Inflammatory macrophage (primary cell): ENCODE results near the gene HDGFL1.

Experiments
- DNase-seq, 2 donors: peaks; one replicate each; pipeline ENCODE4 v3.0.0-alpha.2; 2020 to 2022
- total RNA-seq, 18 experiments: gene quantifications; one replicate each; lab custom pipeline; 2026; ENCODE audit warnings: mixed read lengths in 6 of 18, inconsistent platforms in 2 of 18; lab: John Stamatoyannopoulos, UW

The HDGFL1 gene
- 0 to 0.04 (median 0) reads per million in 18 experiments for total RNA-seq

DNA sequence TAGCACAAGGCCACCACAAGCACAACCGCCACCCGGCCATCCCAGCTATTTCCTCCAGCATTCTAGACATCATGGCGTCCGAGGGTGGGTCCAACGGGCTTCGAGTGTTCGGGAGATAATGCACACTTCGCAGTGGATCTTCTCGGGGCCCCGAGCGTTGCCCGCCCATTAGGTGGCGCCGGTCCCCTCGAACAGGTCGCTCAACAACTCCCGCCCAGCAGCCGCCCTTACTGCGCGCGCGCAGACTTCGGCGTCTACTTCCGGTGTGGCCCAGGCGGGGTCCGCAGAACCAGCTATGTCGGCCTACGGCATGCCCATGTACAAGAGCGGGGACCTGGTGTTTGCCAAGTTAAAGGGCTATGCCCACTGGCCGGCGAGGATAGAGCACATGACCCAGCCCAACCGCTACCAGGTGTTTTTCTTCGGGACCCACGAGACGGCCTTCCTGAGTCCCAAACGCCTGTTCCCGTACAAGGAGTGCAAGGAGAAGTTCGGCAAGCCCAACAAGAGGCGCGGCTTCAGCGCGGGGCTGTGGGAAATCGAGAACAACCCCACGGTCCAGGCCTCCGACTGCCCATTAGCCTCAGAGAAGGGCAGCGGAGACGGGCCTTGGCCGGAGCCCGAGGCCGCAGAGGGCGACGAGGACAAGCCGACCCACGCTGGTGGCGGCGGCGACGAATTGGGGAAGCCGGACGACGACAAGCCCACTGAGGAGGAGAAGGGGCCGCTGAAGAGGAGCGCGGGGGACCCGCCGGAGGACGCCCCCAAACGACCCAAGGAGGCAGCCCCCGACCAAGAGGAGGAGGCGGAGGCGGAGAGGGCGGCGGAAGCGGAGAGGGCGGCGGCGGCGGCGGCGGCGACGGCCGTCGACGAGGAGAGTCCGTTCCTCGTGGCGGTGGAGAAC lies at the start of gene HDGFL1:
TSS of gene HDGFL1 (plus strand) at position 286 of the 904 bp plus-strand sequence. CDS start at position 296, 10 bp downstream.
- no peak for DNase-seq

GRCh38 chr6:22521035-22521434 lies 48.3 kb upstream of the HDGFL1 start:
- no peak for DNase-seq

DNA sequence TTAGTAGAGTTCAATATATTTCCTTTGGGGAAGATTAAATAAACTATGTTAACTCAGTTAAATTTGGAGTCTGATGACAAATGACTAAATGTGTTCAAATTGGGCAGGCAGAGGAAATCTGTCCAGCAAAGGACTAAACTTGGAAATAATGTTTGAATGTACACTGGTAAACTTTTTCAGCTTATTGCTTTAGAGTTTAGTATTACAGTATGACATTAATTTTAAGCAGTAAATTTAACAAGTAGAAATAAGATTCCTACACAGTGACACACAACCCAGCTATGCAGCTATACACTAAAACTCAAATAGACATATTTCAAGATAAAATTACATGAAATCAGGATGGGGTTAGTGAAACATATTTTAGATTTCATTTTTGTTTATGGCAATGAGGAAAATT lies 42.6 kb upstream of the HDGFL1 start:
- DNase-seq: no peak

DNA sequence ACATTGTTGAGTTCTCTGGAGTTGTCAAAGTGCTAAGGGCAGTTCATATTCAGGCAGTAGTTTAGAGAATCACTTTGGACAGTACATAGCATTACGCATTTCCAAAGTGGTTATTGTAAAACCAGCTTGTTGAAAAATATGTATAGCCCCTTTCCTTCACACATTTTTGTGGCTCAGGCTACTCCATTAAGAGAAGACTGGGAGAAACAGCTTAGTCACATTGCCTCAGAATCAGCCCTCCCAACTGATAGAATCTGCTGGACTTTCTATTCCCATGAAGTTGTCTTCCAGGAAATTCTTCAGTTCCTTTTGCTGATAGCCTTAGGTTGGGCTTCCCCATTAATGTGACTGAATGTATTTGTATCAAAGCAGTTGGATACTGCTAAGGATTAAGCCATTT lies 39.5 kb upstream of the HDGFL1 start:
- DNase-seq: no peak

DNA sequence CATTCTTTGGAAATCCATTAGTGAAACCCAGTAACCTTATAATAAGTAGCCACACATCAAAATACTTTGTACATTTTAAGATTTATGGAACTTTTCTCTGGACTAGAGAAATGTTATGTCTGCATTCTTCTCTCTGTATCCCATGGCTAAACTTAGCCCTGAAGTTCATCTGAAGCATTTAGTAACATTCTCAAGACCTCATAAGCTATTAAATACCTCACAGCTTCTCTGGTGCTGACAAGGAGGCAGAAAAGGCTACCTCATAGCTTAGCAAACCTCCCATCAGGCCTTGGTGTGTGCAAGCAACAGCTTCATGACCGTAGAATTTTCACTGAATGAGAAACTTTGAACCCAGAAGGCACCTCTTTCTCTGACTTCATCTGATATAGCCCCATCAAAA lies 38.9 kb upstream of the HDGFL1 start:
- DNase-seq: no peak

- DNase-seq: no peak
Measured at GRCh38 chr6:22536122-22536521, 33.2 kb upstream of the HDGFL1 start.

GRCh38 chr6:22544476-22544875 lies 24.9 kb upstream of the HDGFL1 start:
- DNase-seq: no peak

GRCh38 chr6:22545051-22545450 lies 24.3 kb upstream of the HDGFL1 start:
- DNase-seq: no peak

GRCh38 chr6:22546236-22546635 lies 23.1 kb upstream of the HDGFL1 start:
- no peak for DNase-seq

DNA sequence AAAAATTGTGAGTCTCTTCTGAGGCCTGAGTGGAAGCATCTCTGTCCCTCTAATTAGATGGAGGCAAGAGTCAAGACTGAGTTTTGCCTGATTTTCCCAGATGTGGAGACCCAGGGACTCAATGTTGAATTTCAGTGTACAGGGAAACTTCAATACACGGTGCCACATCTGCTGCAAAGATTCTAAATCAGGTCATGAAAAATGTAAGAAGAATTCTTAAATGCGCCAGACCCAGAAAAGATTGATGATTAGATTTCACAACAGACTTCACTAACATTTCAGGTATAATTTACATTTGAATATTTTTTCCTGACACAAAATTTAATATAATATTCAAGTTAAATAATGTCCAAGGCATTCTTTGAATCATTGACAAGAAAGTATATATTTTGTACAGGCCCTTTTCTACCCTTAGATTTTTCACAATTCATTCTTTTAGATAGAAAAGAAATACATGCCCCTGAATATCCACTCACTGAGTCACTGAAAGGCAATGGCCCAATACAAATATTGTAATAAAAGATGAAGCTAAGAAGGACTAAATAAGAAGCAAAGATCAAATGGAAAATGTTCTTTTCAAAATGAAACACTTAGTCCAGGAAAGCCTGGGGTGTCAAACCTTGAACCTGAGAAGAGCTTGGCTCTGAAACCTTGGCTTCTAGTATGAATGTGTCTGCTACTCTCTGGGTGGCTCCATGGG lies 18.2 kb upstream of the HDGFL1 start:
- DNase-seq: no peak

DNA sequence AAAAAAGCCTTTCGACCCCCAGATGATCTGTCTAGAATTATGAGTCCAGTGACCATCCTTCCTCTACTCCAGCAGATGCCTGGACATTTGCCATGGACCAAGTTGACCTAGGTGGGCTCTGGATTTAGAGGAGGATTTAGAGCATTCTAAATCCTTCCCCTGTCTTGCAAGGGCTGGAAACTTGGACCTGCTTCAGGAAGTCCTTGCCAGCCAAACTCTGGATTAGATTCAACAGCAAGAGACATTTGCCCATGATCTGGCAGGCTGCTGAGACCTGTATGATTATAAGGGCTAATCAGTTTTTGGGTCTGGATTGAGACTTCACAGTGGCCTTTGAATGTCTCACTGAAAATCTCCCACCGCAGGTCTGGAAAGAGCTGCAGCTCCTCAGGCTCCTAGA lies 13.1 kb upstream of the HDGFL1 start:
- DNase-seq: no peak

GRCh38 chr6:22557007-22557406 lies 12.4 kb upstream of the HDGFL1 start:
- no peak for DNase-seq

DNA sequence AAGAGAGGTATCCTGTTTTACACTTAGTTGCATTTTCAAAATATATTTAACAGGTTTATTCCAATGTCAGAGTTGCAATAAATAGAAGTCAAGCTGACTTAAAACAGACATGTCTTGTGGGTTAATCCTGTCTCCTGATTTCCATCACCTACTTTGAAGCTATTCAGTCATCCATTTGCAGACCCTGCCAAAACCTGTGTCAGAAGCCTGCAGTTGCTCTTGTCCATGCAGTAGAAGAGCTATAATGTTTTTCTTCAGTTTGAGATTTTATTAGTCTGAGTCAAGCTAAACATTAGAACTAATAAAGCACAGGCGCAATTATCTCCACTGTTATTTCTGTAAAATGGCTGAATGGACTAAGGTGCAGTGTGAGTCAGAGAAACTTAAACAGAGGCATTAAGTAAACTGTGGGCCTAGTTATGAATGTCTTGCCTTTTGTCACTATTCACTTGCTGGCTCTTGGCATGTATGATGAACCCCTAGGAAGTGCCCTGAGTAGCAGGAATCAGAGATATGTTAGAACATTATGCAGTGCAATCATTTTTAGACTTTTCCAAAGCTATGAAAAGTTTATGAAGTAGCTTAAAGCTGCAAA lies 11.0 kb upstream of the HDGFL1 start:
- DNase-seq: no peak

- no peak for DNase-seq
Measured at GRCh38 chr6:22568854-22569253, 512 bp upstream of the HDGFL1 start.

DNA sequence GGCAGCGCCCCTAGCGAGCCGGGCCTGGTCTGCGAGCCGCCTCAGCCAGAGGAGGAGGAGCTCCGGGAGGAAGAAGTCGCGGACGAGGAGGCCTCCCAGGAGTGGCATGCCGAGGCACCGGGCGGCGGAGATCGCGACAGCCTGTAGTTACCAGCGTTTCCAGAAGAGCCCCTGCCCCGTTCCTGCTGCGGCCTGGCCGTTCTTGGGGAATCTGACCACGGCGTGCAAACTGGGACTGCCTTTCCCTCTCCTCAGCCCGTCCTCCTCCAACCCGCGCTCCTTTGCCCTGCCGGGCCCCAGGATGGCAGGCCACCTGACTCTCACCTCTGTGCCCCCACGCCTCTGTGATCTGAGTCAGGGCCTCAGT lies 802 bp downstream of the HDGFL1 start:
- DNase-seq: no peak

GRCh38 chr6:22575190-22575589 lies 5.8 kb downstream of the HDGFL1 start:
- no peak for DNase-seq

DNA sequence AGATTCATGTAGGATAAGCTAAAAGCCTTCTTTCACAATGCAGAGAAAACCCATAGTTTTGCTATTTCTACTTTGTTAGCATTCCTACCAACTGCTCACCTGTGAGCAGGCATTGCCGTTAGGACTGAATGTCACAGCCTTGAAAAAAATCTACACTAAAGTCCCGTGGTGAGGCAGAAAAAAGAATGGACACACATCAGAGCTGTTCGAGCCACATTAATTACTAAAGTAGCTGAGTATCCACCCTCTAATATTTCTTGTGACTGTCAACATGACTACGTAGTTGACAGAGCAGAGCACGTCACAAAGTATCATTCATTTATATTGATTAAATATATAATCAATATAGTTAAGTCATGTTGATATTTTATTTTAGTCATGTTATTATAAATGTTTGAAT lies 10.1 kb downstream of the HDGFL1 start:
- DNase-seq: no peak

DNA sequence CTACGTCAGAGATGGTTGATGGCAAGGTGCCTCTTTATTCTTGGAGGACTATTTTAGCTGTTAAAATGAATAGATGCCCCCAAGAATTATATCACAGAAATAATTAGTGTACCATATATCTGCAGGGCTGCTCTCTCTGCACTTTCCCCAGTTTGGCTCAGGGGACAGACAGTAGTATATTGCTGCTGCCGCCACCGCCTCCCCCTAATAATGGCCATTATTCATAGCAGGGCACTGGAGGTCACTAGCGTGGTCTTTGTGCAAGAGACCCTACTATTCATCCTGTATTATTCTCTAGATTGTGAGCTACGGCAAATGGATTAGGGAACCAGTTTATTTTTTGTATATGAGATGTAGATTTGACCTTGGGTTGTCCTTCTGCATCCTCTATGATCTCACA lies 11.0 kb downstream of the HDGFL1 start:
- no peak for DNase-seq

- DNase-seq: no peak
Measured at GRCh38 chr6:22582417-22583205, 13.2 kb downstream of the HDGFL1 start.

DNA sequence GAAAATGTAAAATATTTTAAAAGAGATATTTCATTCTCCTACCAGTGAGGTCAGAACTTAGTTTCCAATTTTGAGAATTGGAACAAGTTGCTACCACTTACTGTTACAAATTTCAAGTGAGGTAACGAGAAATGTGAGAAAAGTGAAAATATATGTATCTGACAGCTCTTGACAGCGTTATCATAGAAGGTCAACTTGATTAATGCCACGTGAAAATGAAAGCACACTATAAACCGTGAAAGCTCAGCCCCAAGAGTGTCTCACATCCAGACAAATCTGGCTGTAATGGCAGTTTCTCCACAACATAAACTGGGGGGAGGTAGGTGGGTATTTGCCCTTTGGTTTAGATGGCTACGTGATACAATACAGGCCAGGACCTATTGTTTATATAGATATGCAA lies 13.9 kb downstream of the HDGFL1 start:
- DNase-seq: no peak

DNA sequence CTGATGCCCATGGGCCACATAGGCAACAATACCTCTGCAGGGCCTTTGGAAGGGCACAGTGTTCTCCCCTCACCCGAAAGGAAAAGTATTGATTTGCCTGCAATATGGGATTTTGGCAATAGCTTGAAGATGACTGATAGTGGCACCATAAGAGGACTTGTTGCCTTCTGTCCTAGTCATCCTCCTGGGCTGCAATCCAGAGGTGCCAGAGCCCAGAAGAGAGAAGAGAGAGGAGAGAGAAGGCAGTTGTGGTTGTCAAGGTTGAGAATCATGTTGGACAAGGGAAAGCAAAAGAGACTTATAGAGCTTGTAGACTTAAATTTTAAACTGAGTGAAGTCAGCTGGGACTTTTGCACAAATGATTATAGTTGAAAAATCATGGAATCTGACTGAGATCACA lies 14.6 kb downstream of the HDGFL1 start:
- no peak for DNase-seq

DNA sequence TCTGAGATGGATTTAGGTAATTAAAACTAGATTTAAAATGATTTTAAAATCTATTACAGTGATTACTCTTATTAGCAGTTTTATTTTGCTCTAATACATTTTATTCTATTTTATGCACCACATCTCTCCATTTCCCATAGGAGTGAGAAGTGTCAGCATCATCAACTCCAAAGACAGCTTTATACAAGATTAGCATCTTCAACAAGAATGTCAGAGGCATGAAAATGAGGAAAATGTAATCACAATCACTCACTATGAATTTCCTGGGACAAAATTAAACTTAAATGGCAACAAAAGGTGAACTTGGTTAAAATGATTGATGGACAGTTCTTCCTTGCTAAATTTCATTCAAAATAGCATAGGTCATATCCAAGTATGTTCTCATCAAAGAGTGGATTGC lies 19.8 kb downstream of the HDGFL1 start:
- DNase-seq: no peak

DNA sequence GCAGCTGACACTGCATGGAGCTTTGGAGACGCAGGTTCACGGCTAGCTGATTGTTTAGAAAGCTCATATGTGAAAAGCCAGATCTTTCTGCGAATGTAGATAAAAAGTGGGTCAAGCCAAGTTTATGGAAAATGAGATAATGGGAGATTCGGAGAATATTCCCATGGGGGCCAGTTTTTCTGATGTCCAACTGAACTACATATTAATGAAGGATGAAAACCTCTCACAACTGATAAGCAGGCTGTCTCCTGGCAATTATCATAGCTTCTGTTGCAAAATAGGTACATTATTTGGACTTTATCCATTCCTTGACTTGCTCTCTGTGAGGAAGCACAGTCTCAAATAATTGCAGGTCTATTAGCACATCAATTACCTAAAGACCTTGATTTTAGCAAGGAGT lies 21.1 kb downstream of the HDGFL1 start:
- DNase-seq: no peak
